ENCODE results near the gene ARTN.
A peak's percentile ranks its signal among the peaks of the same experiment; 100 is the strongest.

The ARTN gene

GRCh38 chr1:43974443-43975248, 41.0 kb downstream of the ARTN start, which contains the start of gene ATP6V0B:
ATP6V0B (plus strand) TSS chr1:43974960; CDS start chr1:43975041, 81 bp downstream.
- Histone ChIP-seq H3K9ac (peak within 1 kb of the TSS; percentile 94 to 100 (median 99)), H3K4me2 (peak within 1 kb of the TSS; percentile 89 to 100 (median 98)), H4K20me1 (peaks cover 34 to 64% (median 37%) of the 10 kb centered on the region in 11 experiments), H3K9me3 (replicated peaks in 1 of 11) (no peaks in the 10 kb centered on the region), H3K4me3 (peak within 1 kb of the TSS; percentile 91 to 100 (median 96)), H3K27ac (peak within 1 kb of the TSS; percentile 90 to 100 (median 99)), H3K36me3 (peaks cover 36 to 59% (median 50%) of the 10 kb centered on the region in 11 experiments), H3K27me3 (no peaks in the 10 kb centered on the region), H3K4me1 (peaks cover 50 to 60% (median 56%) of the 10 kb centered on the region in 10 experiments)
- no peak for TF ChIP-seq Cebpa-rat (IDR thresholded peaks at IDR 0.05)

- peak overlapping the region; percentile 89 to 100 (median 98) for H3K4me2 ChIP-seq
Observed at GRCh38 chr1:43975249-43975961, 41.8 kb downstream of the ARTN start.

GRCh38 chr1:43976045-43976444, 42.4 kb downstream of the ARTN start:
- TF ChIP-seq Cebpa-rat (IDR thresholded peaks at IDR 0.05), result no peak
- Histone ChIP-seq H3K27me3 (no peaks in the 10 kb centered on the region), H3K4me1 (peaks cover 55 to 65% (median 61%) of the 10 kb centered on the region in 10 experiments), H3K9me3 (replicated peaks in 1 of 11) (no peaks in the 10 kb centered on the region), H3K9ac (peak overlapping the region; percentile 94 to 100 (median 99)), H4K20me1 (peaks cover 34 to 66% (median 37%) of the 10 kb centered on the region in 11 experiments), H3K36me3 (peaks cover 36 to 55% (median 48%) of the 10 kb centered on the region in 11 experiments), H3K4me2 (peak overlapping the region; percentile 89 to 100 (median 98)), H3K4me3 (peak overlapping the region; percentile 91 to 100 (median 96)), H3K27ac (peak overlapping the region in 10 of 11 experiments; percentile 90 to 100 (median 98); a peak in 17 of 22 replicates)

More at GRCh38 chr1:43975249-43975961, 41.8 kb downstream of the ARTN start:
- Histone ChIP-seq H3K4me1 (peaks cover 55 to 65% (median 61%) of the 10 kb centered on the region in 10 experiments), H3K36me3 (peaks cover 36 to 59% (median 50%) of the 10 kb centered on the region in 11 experiments), H3K27me3 (no peaks in the 10 kb centered on the region), H3K9me3 (replicated peaks in 1 of 11) (no peaks in the 10 kb centered on the region), H3K4me3 (peak overlapping the region; percentile 91 to 100 (median 96)), H3K9ac (peak overlapping the region; percentile 94 to 100 (median 99)), H4K20me1 (peaks cover 34 to 66% (median 37%) of the 10 kb centered on the region in 11 experiments), H3K27ac (peak overlapping the region; percentile 90 to 100 (median 99))
- TF ChIP-seq Cebpa-rat (IDR thresholded peaks at IDR 0.05), result no peak

GRCh38 chr1:43976890-43977289, 43.3 kb downstream of the ARTN start:
- Histone ChIP-seq H3K4me1 (peaks cover 55 to 66% (median 64%) of the 10 kb centered on the region in 10 experiments), H4K20me1 (peaks cover 34 to 66% (median 43%) of the 10 kb centered on the region in 11 experiments), H3K9ac (peak overlapping the region; percentile 84 to 100 (median 98); a peak in 19 of 22 replicates), H3K9me3 (replicated peaks in 1 of 11) (no peaks in the 10 kb centered on the region), H3K4me2 (peak overlapping the region; percentile 89 to 100 (median 98)), H3K27ac (no peak overlapping the region), H3K36me3 (peaks cover 36 to 55% (median 47%) of the 10 kb centered on the region in 11 experiments), H3K4me3 (peak overlapping the region in 9 of 10 experiments; percentile 91 to 100 (median 97); a peak in 18 of 20 replicates), H3K27me3 (no peaks in the 10 kb centered on the region)
- no peak for TF ChIP-seq Cebpa-rat (IDR thresholded peaks at IDR 0.05)

GRCh38 chr1:43977376-43978263, 44.0 kb downstream of the ARTN start:
- no peak overlapping the region for H3K27ac ChIP-seq
- no peaks in the 10 kb centered on the region for H3K27me3 ChIP-seq
- peak overlapping the region; percentile 84 to 100 (median 99); a peak in 21 of 22 replicates for H3K9ac ChIP-seq
- no peaks in the 10 kb centered on the region for H3K9me3 ChIP-seq (replicated peaks in 1 of 11)
- no peak; a peak in 1 of 22 replicates for TF ChIP-seq Cebpa-rat (IDR thresholded peaks at IDR 0.05)
- peaks cover 34 to 66% (median 49%) of the 10 kb centered on the region in 11 experiments for H4K20me1 ChIP-seq
- peak overlapping the region; percentile 81 to 100 (median 96); a peak in 18 of 20 replicates for H3K4me3 ChIP-seq
- peaks cover 29 to 54% (median 45%) of the 10 kb centered on the region in 11 experiments for H3K36me3 ChIP-seq
- peaks cover 55 to 73% (median 71%) of the 10 kb centered on the region in 10 experiments for H3K4me1 ChIP-seq
- H3K4me2 ChIP-seq, result peak overlapping the region; percentile 89 to 100 (median 98)

GRCh38 chr1:43978264-43978550, 44.6 kb downstream of the ARTN start:
- peak overlapping the region; percentile 89 to 100 (median 98) for H3K4me2 ChIP-seq
- peak overlapping the region; percentile 84 to 100 (median 99); a peak in 20 of 22 replicates for H3K9ac ChIP-seq
- no peaks in the 10 kb centered on the region for H3K27me3 ChIP-seq
- peaks cover 36 to 71% (median 55%) of the 10 kb centered on the region in 11 experiments for H4K20me1 ChIP-seq
- no peaks in the 10 kb centered on the region for H3K9me3 ChIP-seq (replicated peaks in 1 of 11)
- H3K36me3 ChIP-seq, result peaks cover 27 to 54% (median 44%) of the 10 kb centered on the region in 11 experiments
- peaks cover 55 to 78% (median 75%) of the 10 kb centered on the region in 10 experiments for H3K4me1 ChIP-seq
- H3K4me3 ChIP-seq, result peak overlapping the region; percentile 75 to 100 (median 96)
- 0 out of 22 replicates have a peak, but pooled peaks of 1 of the 11 experiments have one; percentile 43 for TF ChIP-seq Cebpa-rat (IDR thresholded peaks at IDR 0.05)
- peak overlapping the region in 8 of 11 experiments; percentile 84 to 94 (median 89); a peak in 14 of 22 replicates for H3K27ac ChIP-seq

GRCh38 chr1:43978551-43979260, 45.1 kb downstream of the ARTN start, which contains the start of gene B4GALT2:
B4GALT2 (plus strand) TSS chr1:43979210; CDS start chr1:43981161, 1,951 bp downstream.
- H3K27me3 ChIP-seq, result no peaks in the 10 kb centered on the region
- H3K9ac ChIP-seq, result peak within 1 kb of the TSS; percentile 84 to 100 (median 99)
- H3K9me3 ChIP-seq (replicated peaks in 1 of 11), result no peaks in the 10 kb centered on the region
- no peak for TF ChIP-seq Cebpa-rat (IDR thresholded peaks at IDR 0.05)
- H3K4me2 ChIP-seq, result peak within 1 kb of the TSS; percentile 89 to 100 (median 98)
- peaks cover 27 to 55% (median 44%) of the 10 kb centered on the region in 11 experiments for H3K36me3 ChIP-seq
- H3K4me3 ChIP-seq, result peak within 1 kb of the TSS; percentile 75 to 100 (median 96)
- peaks cover 53 to 79% (median 74%) of the 10 kb centered on the region in 10 experiments for H3K4me1 ChIP-seq
- H3K27ac ChIP-seq, result peak within 1 kb of the TSS; percentile 30 to 94 (median 87); a peak in 20 of 22 replicates
- peaks cover 36 to 76% (median 60%) of the 10 kb centered on the region in 11 experiments for H4K20me1 ChIP-seq

All from BLaER1 treated with 17β-estradiol and CSF1 and Interleukin-3, amounts not matched to agents 10 nM and 100 nM (cell line).